Measurements from ENCODE around the gene ANKS1B.

ANKS1B gene

GRCh38 chr12:99393763-99394162, 591.0 kb downstream of the ANKS1B start:
- no peaks in the 10 kb centered on the region for H3K36me3 Mint-ChIP-seq
- H3K27me3 Mint-ChIP-seq: no peaks in the 10 kb centered on the region
- H3K4me3 Mint-ChIP-seq: no peak overlapping the region
- ATAC-seq (ENCODE audit: low read depth) (no peak), DNase-seq (ENCODE audit: low spot score in 2 of 2) (no peak)
- peaks cover 2% of the 10 kb centered on the region for H3K9me3 Mint-ChIP-seq
- H3K4me1 Mint-ChIP-seq: no peaks in the 10 kb centered on the region
- H3K27ac Mint-ChIP-seq: no peak overlapping the region

- H3K4me1 Mint-ChIP-seq: no peaks in the 10 kb centered on the region
- H3K27ac Mint-ChIP-seq: no peak overlapping the region
- DNase-seq (ENCODE audit: low spot score in 2 of 2) (no peak), ATAC-seq (ENCODE audit: low read depth) (no peak)
- H3K4me3 Mint-ChIP-seq: no peak overlapping the region
- H3K36me3 Mint-ChIP-seq: no peaks in the 10 kb centered on the region
- no peaks in the 10 kb centered on the region for H3K27me3 Mint-ChIP-seq
- H3K9me3 Mint-ChIP-seq: peaks cover 2% of the 10 kb centered on the region
Observed at GRCh38 chr12:99392091-99392850, 592.5 kb downstream of the ANKS1B start.

DNA sequence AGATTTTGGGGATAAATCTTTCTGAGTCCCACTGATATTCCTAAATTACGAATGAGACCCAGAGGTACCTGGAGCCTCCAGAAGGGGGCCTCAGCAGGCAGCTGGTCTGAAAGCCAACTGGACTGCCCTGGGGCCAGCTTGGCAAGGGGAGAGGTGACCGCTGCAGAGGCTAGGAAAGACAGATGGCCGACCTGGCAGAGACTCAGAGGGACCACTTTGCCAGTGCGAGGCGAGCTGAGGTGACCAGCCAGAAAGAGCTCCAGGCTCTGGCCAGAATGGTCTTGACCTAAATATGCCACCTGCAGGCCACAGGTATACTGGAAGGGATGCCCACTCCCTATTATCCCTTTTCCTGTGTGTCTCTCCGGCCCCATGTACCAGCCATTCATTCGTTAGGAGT, 594.0 kb downstream of the ANKS1B start:
- Mint-ChIP-seq H3K4me1 (no peaks in the 10 kb centered on the region), H3K4me3 (no peak overlapping the region), H3K36me3 (no peaks in the 10 kb centered on the region), H3K27me3 (no peaks in the 10 kb centered on the region), H3K9me3 (peaks cover 2% of the 10 kb centered on the region), H3K27ac (no peak overlapping the region)
- ATAC-seq (ENCODE audit: low read depth): no peak
- DNase-seq (ENCODE audit: low spot score in 2 of 2): no peak

DNA sequence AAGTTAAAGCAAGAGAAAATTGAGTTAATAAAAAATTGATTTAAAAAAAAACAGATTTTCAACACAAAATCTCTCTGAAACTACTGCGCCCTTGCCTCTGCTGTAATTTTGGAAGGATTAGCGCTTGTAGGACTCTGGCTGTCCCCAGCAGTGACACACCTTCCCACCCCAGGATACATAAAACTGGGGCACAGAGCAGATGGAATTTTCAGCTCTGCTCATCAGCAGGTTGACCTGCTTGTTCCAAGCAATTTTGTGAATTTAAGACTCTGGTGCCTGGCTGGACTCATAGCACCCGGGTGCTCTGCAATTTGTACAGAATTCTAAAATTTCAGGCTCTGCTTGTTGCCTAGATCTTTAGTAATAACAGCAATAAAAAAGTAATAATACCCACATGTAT, 595.0 kb downstream of the ANKS1B start:
- H3K4me1 Mint-ChIP-seq: no peaks in the 10 kb centered on the region
- H3K27ac Mint-ChIP-seq: no peak overlapping the region
- no peaks in the 10 kb centered on the region for H3K36me3 Mint-ChIP-seq
- DNase-seq (ENCODE audit: low spot score in 2 of 2): no peak
- no peak overlapping the region for H3K4me3 Mint-ChIP-seq
- ATAC-seq (ENCODE audit: low read depth): no peak
- peaks cover 2% of the 10 kb centered on the region for H3K9me3 Mint-ChIP-seq
- H3K27me3 Mint-ChIP-seq: no peaks in the 10 kb centered on the region

GRCh38 chr12:99388671-99389195, 596.0 kb downstream of the ANKS1B start:
- no peak for DNase-seq (ENCODE audit: low spot score in 2 of 2)
- H3K9me3 Mint-ChIP-seq: peaks cover 2% of the 10 kb centered on the region
- no peak overlapping the region for H3K27ac Mint-ChIP-seq
- H3K4me1 Mint-ChIP-seq: no peaks in the 10 kb centered on the region
- ATAC-seq (ENCODE audit: low read depth): no peak
- no peaks in the 10 kb centered on the region for H3K36me3 Mint-ChIP-seq
- H3K4me3 Mint-ChIP-seq: no peak overlapping the region
- H3K27me3 Mint-ChIP-seq: no peaks in the 10 kb centered on the region

- Mint-ChIP-seq H3K4me3 (no peak overlapping the region), H3K4me1 (no peaks in the 10 kb centered on the region), H3K27ac (no peak overlapping the region), H3K9me3 (peaks cover 2% of the 10 kb centered on the region), H3K27me3 (no peaks in the 10 kb centered on the region), H3K36me3 (no peaks in the 10 kb centered on the region)
- ATAC-seq (ENCODE audit: low read depth): no peak
- DNase-seq (ENCODE audit: low spot score in 2 of 2): no peak
Observed at GRCh38 chr12:99387661-99388060, 597.1 kb downstream of the ANKS1B start.

DNA sequence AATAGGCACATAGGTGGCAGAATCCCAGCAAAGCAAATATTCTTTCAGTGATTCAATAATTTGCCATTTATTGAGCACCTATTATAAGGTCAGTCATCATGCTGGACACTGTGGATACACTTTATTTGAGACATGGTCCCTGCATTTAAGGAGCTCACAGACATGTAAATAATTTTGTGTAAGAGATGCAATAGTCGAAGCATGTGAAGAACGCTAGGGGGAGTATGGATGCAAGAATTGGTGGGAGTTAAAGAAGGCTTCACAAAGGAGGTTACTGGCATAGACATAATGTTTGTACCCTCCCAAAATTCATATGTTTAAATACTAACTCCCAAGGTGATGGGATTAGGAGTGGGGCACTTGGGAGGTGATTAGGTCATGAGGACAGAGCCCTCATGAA, 597.8 kb downstream of the ANKS1B start:
- Mint-ChIP-seq H3K27me3 (no peaks in the 10 kb centered on the region), H3K4me3 (no peak overlapping the region), H3K36me3 (no peaks in the 10 kb centered on the region), H3K4me1 (no peaks in the 10 kb centered on the region), H3K9me3 (peaks cover 2% of the 10 kb centered on the region), H3K27ac (no peak overlapping the region)
- no peak for DNase-seq (ENCODE audit: low spot score in 2 of 2)
- no peak for ATAC-seq (ENCODE audit: low read depth)

GRCh38 chr12:99383258-99383657, 601.5 kb downstream of the ANKS1B start:
- peaks cover 2% of the 10 kb centered on the region for H3K9me3 Mint-ChIP-seq
- no peaks in the 10 kb centered on the region for H3K36me3 Mint-ChIP-seq
- no peak for ATAC-seq (ENCODE audit: low read depth)

DNA sequence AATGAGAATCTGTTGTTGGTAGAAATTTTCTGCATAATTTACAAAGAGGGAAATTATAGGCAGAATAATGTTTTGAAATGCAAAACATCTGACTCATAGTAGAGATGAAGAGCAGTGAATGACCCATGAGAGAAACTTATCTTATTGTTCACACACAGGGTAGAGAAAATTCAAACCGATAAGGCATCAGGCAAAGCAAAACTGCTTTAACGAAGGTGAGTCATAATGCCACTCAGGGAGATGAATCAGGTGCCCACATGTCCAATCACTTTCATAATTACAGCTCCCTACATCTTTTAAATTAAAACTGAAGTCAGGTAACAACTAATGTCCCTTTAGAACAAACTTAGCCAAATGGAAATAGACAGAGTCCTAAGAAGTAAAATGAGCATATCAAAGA, 602.7 kb downstream of the ANKS1B start:
- no peak overlapping the region for H3K4me3 Mint-ChIP-seq
- H3K36me3 Mint-ChIP-seq: no peaks in the 10 kb centered on the region
- ATAC-seq (ENCODE audit: low read depth) (no peak), DNase-seq (ENCODE audit: low spot score in 2 of 2) (no peak)
- no peak overlapping the region for H3K27ac Mint-ChIP-seq
- H3K4me1 Mint-ChIP-seq: no peaks in the 10 kb centered on the region
- peaks cover 2% of the 10 kb centered on the region for H3K9me3 Mint-ChIP-seq
- no peaks in the 10 kb centered on the region for H3K27me3 Mint-ChIP-seq

More at GRCh38 chr12:99383258-99383657, 601.5 kb downstream of the ANKS1B start:
- no peak overlapping the region for H3K27ac Mint-ChIP-seq
- no peaks in the 10 kb centered on the region for H3K4me1 Mint-ChIP-seq
- H3K4me3 Mint-ChIP-seq: no peak overlapping the region
- no peak for DNase-seq (ENCODE audit: low spot score in 2 of 2)
- H3K27me3 Mint-ChIP-seq: no peaks in the 10 kb centered on the region

- Mint-ChIP-seq H3K9me3 (peaks cover 2% of the 10 kb centered on the region), H3K4me3 (no peak overlapping the region), H3K36me3 (no peaks in the 10 kb centered on the region), H3K27ac (no peak overlapping the region), H3K4me1 (no peaks in the 10 kb centered on the region), H3K27me3 (no peaks in the 10 kb centered on the region)
- DNase-seq (ENCODE audit: low spot score in 2 of 2) (no peak), ATAC-seq (ENCODE audit: low read depth) (no peak)
Observed at GRCh38 chr12:99380701-99381100, 604.0 kb downstream of the ANKS1B start.

DNA sequence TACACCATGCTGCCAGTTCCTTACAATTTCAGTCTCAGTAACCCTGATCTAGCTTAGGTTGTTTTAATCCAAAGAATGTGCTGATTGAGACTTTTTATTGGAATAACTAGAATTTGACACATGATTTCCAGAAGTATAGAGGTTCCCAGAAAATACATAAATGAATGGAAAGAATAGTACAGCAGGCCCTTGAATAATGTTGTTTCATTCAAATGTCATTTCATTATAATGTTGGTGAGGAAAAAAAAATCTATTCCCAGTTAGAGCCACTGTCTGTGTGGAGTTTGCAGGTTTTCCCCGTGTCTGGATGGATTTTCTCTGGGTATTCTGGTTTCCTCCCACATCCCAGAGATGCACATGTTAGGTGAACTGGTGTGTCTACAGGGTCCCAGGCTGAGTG, 610.7 kb downstream of the ANKS1B start:
- no peak overlapping the region for H3K4me3 Mint-ChIP-seq
- H3K4me1 Mint-ChIP-seq: no peaks in the 10 kb centered on the region
- no peak overlapping the region for H3K27ac Mint-ChIP-seq
- H3K36me3 Mint-ChIP-seq: no peaks in the 10 kb centered on the region
- no peaks in the 10 kb centered on the region for H3K27me3 Mint-ChIP-seq
- no peak for ATAC-seq (ENCODE audit: low read depth)
- peaks cover 2% of the 10 kb centered on the region for H3K9me3 Mint-ChIP-seq
- DNase-seq (ENCODE audit: low spot score in 2 of 2): no peak

GRCh38 chr12:99372257-99372920, 612.3 kb downstream of the ANKS1B start:
- H3K4me3 Mint-ChIP-seq: no peak overlapping the region
- H3K27ac Mint-ChIP-seq: no peak overlapping the region
- no peak for ATAC-seq (ENCODE audit: low read depth)
- peaks cover 2% of the 10 kb centered on the region for H3K9me3 Mint-ChIP-seq
- no peak for DNase-seq (ENCODE audit: low spot score in 2 of 2)
- no peaks in the 10 kb centered on the region for H3K4me1 Mint-ChIP-seq
- H3K36me3 Mint-ChIP-seq: no peaks in the 10 kb centered on the region
- H3K27me3 Mint-ChIP-seq: no peaks in the 10 kb centered on the region

DNA sequence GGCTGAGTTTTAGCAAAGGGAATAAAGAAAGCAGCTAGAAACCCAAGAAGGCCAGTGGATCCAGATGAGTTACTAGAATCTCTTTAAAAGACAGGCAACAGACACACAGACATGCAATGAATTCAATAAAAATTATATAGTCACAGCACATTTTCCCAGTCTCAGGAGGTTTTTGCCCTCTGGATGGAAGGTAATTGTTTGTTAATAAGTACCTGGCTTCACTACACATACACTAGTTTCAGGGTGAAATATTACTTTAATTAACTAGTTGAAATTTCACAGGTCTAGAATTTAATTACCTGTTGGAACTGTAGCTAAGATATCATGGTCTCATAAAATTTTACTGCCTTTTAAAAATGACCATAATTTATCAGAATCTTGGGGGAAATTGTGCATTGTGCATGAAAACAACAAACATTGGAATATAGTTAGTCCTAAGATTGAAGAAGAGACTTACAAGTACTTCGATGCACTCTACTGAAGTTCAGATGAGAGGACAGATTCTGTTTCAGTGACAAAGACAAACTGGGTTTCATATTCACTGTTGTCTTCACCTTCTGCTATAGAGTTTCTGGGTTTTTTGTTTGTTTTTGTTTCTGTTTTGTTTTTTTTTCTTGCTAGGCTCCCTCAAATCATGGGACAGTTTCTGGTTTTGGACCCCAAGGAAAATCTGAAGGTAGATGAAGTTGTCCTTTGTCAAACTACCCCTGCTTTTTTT, 614.2 kb downstream of the ANKS1B start:
- no peak for ATAC-seq (ENCODE audit: low read depth)
- H3K9me3 Mint-ChIP-seq: peaks cover 2% of the 10 kb centered on the region

GRCh38 chr12:99367181-99367580, 617.6 kb downstream of the ANKS1B start:
- Mint-ChIP-seq H3K4me1 (no peaks in the 10 kb centered on the region), H3K9me3 (peaks cover 2% of the 10 kb centered on the region), H3K4me3 (no peak overlapping the region), H3K36me3 (no peaks in the 10 kb centered on the region), H3K27ac (no peak overlapping the region), H3K27me3 (no peaks in the 10 kb centered on the region)
- no peak for DNase-seq (ENCODE audit: low spot score in 2 of 2)
- no peak for ATAC-seq (ENCODE audit: low read depth)

More for the DNA sequence above, 614.2 kb downstream of the ANKS1B start:
- DNase-seq (ENCODE audit: low spot score in 2 of 2): no peak
- Mint-ChIP-seq H3K27ac (no peak overlapping the region), H3K4me1 (no peaks in the 10 kb centered on the region), H3K27me3 (no peaks in the 10 kb centered on the region), H3K36me3 (no peaks in the 10 kb centered on the region), H3K4me3 (no peak overlapping the region)

All from memory B cell (primary cell).